ENCODE measurements around the gene C3orf52.

GRCh38 chr3:112117841-112118571, 31.8 kb downstream of the C3orf52 start:
- TF ChIP-seq, protein P1, sequence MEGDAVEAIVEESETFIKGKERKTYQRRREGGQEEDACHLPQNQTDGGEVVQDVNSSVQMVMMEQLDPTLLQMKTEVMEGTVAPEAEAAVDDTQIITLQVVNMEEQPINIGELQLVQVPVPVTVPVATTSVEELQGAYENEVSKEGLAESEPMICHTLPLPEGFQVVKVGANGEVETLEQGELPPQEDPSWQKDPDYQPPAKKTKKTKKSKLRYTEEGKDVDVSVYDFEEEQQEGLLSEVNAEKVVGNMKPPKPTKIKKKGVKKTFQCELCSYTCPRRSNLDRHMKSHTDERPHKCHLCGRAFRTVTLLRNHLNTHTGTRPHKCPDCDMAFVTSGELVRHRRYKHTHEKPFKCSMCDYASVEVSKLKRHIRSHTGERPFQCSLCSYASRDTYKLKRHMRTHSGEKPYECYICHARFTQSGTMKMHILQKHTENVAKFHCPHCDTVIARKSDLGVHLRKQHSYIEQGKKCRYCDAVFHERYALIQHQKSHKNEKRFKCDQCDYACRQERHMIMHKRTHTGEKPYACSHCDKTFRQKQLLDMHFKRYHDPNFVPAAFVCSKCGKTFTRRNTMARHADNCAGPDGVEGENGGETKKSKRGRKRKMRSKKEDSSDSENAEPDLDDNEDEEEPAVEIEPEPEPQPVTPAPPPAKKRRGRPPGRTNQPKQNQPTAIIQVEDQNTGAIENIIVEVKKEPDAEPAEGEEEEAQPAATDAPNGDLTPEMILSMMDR (IDR thresholded peaks at IDR 0.05; ENCODE audit: low read depth, low read length) = no peak
- TF ChIP-seq POLR2A (IDR thresholded peaks at IDR 0.05; ENCODE audit: extremely low read depth, insufficient read length) = no peak

All from NB4 (cell line).